HEK293 (cell line): ENCODE measurements around the gene UGT1A7.
"Not testable (repeated sequence)": the region's sequence is repeated elsewhere in the genome, so short reads cannot be mapped to it uniquely, and the experiment has no call there.

Source experiments
- CTCF ChIA-PET: fragments of 350-600 bp; formaldehyde crosslinking; extraction: SDS; loops from one replicate; lab custom pipeline; 2021; ENCODE audit warnings: antibody characterized with exemption; lab: Yijun Ruan, JAX
- POLR2A ChIA-PET: fragments of 300-600 bp; formaldehyde crosslinking; extraction: SDS; loops from one replicate; lab custom pipeline; 2020; ENCODE audit warnings: antibody characterized with exemption, inconsistent platforms; lab: Yijun Ruan, JAX
- H3K27ac ChIP-seq: fragments of 200-500 bp; sonication (Bioruptor generic); 2 replicates; pipeline ENCODE4 v1.5.1; 2014; ENCODE audit warnings: low read depth, low read length, control low read depth, inconsistent platforms; ENCODE audit errors: extremely low read depth
- H3K36me3 ChIP-seq, 2 experiments: fragments of 200-500 bp in 1 of 2; sonication (Bioruptor generic) in 1 of 2; 1 replicate in 1 of 2; 2 replicates in 1 of 2; pipeline ENCODE4 v1.5.1; 2014 to 2017; ENCODE audit warnings: inconsistent platforms in 2 of 2, low read length in 2 of 2; ENCODE audit not compliant: control insufficient read depth in 2 of 2, insufficient read depth in 1 of 2
- H3K4me1 ChIP-seq: fragments of 200-500 bp; sonication (Bioruptor generic); 2 replicates; pipeline ENCODE4 v1.5.1; 2014; ENCODE audit warnings: mild to moderate bottlenecking, low read length, inconsistent platforms; ENCODE audit not compliant: control insufficient read depth, insufficient read depth
- H3K4me3 ChIP-seq: 2 replicates; pipeline ENCODE4 v1.5.1; 2011; ENCODE audit warnings: low read depth, mild to moderate bottlenecking, control low read depth, low read length, moderate library complexity
- H3K9me3 ChIP-seq: fragments of 200-500 bp; sonication (Bioruptor generic); 2 replicates; pipeline ENCODE4 v1.5.1; 2014; ENCODE audit warnings: low read depth, low read length, inconsistent platforms; ENCODE audit not compliant: control insufficient read depth, insufficient read depth
- BCL11B ChIP-seq: fragments of 450-650 bp; formaldehyde crosslinking; IDR thresholded peaks from 2 replicates; pipeline ENCODE4 v1.5.1; 2016; ENCODE audit warnings: low read depth, missing biosample characterization, missing genetic modification characterization
- CTCF ChIP-seq: fragments of 450-650 bp; formaldehyde crosslinking; IDR thresholded peaks from 2 replicates; pipeline ENCODE4 v1.5.1; 2016; ENCODE audit warnings: missing biosample characterization, missing genetic modification characterization
- GFI1B ChIP-seq: fragments of 450-650 bp; formaldehyde crosslinking; IDR thresholded peaks from 2 replicates; pipeline ENCODE4 v1.5.1; 2016; ENCODE audit warnings: missing biosample characterization, missing genetic modification characterization
- GLI2 ChIP-seq: fragments of 450-650 bp; formaldehyde crosslinking; IDR thresholded peaks from 2 replicates; pipeline ENCODE4; 2017; ENCODE audit warnings: missing biosample characterization, missing genetic modification characterization, low read depth, borderline replicate concordance
- RBAK ChIP-seq: fragments of 450-650 bp; formaldehyde crosslinking; IDR thresholded peaks from 2 replicates; pipeline ENCODE4 v1.5.1; 2016; ENCODE audit warnings: missing biosample characterization, missing genetic modification characterization
- ZBTB7A ChIP-seq: fragments of 450-650 bp; formaldehyde crosslinking; IDR thresholded peaks from 2 replicates; pipeline ENCODE4 v1.5.1; 2016; ENCODE audit warnings: low read depth, missing biosample characterization, missing genetic modification characterization
- ZFP41 ChIP-seq: fragments of 450-650 bp; formaldehyde crosslinking; IDR thresholded peaks from 2 replicates; pipeline ENCODE4 v1.5.1; 2016; ENCODE audit warnings: missing biosample characterization, missing genetic modification characterization, borderline replicate concordance
- ZNF155 ChIP-seq: fragments of 450-650 bp; formaldehyde crosslinking; IDR thresholded peaks from 2 replicates; pipeline ENCODE4 v1.5.1; 2016; ENCODE audit warnings: missing biosample characterization, missing genetic modification characterization
- ZNF23 ChIP-seq: fragments of 450-650 bp; formaldehyde crosslinking; IDR thresholded peaks from 2 replicates; pipeline ENCODE4 v1.5.1; 2016; ENCODE audit warnings: missing biosample characterization, missing genetic modification characterization, borderline replicate concordance
- ZNF404 ChIP-seq: fragments of 450-650 bp; formaldehyde crosslinking; IDR thresholded peaks from 2 replicates; pipeline ENCODE4 v1.5.1; 2017; ENCODE audit warnings: missing biosample characterization, missing genetic modification characterization
- ZNF521 ChIP-seq: fragments of 450-650 bp; formaldehyde crosslinking; IDR thresholded peaks from 2 replicates; pipeline ENCODE4 v1.5.1; 2017; ENCODE audit warnings: missing biosample characterization, mild to moderate bottlenecking, missing genetic modification characterization
- ZNF624 ChIP-seq: fragments of 450-650 bp; formaldehyde crosslinking; IDR thresholded peaks from 2 replicates; pipeline ENCODE4 v1.5.1; 2017; ENCODE audit warnings: missing biosample characterization, missing genetic modification characterization
- TF ChIP-seq, protein P1 (sequence below): fragments of 450-650 bp; formaldehyde crosslinking; IDR thresholded peaks from 2 replicates; pipeline ENCODE4; 2016; ENCODE audit warnings: missing biosample characterization, missing genetic modification characterization
- TF ChIP-seq, protein P2 (sequence below): fragments of 450-650 bp; formaldehyde crosslinking; IDR thresholded peaks from 2 replicates; pipeline ENCODE4 v1.5.1; 2016; ENCODE audit warnings: missing biosample characterization, missing genetic modification characterization, borderline replicate concordance

Gene UGT1A7

GRCh38 chr2:233743464-233744259 is 62.0 kb downstream of the UGT1A7 start (continued):
- TF ChIP-seq CTCF (tag by site-specific recombination) (no peak), GLI2 (tag by site-specific recombination) (no peak), ZFP41 (tag by site-specific recombination) (no peak), BCL11B (tag by site-specific recombination) (no peak), RBAK (tag by site-specific recombination) (no peak), ZBTB7A (tag by site-specific recombination) (no peak), ZNF404 (no peak), ZNF23 (no peak)
- TF ChIP-seq, protein P1, sequence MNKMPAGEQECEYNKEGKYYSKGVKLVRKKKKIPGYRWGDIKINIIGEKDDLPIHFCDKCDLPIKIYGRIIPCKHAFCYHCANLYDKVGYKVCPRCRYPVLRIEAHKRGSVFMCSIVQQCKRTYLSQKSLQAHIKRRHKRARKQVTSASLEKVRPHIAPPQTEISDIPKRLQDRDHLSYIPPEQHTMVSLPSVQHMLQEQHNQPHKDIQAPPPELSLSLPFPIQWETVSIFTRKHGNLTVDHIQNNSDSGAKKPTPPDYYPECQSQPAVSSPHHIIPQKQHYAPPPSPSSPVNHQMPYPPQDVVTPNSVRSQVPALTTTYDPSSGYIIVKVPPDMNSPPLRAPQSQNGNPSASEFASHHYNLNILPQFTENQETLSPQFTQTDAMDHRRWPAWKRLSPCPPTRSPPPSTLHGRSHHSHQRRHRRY (tag by site-specific recombination): no peak

DNA sequence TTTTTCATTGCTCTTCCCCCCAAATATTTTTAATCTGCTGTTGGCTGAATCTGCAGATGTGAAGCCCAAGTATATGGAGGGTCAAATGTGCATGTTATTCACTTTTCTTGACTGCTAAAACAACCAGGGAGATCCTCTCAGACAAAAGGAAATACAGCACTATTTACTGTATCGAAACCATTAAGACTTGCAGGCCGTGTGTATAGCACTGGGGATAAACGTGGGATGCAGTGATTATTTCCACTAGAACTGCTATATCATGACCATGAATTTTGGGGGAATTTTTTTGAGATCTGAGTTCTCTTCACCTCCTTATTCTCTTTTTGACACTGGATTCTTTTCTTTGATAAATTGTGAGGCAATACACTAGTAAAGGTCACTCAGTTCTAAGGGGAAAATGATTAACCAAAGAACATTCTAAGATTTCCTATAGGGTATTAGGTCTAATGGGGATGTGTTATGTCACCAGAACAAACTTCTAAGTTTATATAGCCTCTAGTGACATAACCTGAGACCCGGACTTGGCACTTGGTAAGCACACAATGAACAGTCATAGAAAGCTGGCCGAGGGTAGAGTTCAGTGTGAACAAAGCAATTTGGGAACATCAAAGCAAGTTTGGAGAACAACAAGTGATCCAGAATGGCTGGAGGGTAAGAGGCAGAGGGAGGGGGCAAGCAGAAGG is 63.5 kb downstream of the UGT1A7 start:
- Histone ChIP-seq H3K4me3 (no peak overlapping the region), H3K4me1 (no peaks in the 10 kb centered on the region)
- TF ChIP-seq ZNF155 (no peak), GFI1B (no peak), ZNF521 (tag by site-specific recombination) (no peak), ZNF624 (tag by site-specific recombination) (no peak)
- TF ChIP-seq, protein P2, sequence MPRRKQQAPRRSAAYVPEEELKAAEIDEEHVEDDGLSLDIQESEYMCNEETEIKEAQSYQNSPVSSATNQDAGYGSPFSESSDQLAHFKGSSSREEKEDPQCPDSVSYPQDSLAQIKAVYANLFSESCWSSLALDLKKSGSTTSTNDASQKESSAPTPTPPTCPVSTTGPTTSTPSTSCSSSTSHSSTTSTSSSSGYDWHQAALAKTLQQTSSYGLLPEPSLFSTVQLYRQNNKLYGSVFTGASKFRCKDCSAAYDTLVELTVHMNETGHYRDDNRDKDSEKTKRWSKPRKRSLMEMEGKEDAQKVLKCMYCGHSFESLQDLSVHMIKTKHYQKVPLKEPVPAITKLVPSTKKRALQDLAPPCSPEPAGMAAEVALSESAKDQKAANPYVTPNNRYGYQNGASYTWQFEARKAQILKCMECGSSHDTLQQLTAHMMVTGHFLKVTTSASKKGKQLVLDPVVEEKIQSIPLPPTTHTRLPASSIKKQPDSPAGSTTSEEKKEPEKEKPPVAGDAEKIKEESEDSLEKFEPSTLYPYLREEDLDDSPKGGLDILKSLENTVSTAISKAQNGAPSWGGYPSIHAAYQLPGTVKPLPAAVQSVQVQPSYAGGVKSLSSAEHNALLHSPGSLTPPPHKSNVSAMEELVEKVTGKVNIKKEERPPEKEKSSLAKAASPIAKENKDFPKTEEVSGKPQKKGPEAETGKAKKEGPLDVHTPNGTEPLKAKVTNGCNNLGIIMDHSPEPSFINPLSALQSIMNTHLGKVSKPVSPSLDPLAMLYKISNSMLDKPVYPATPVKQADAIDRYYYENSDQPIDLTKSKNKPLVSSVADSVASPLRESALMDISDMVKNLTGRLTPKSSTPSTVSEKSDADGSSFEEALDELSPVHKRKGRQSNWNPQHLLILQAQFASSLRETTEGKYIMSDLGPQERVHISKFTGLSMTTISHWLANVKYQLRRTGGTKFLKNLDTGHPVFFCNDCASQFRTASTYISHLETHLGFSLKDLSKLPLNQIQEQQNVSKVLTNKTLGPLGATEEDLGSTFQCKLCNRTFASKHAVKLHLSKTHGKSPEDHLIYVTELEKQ (tag by site-specific recombination): no peak
- TF ChIP-seq, all 188 proteins: peak for 0
- ChIA-PET CTCF (no interaction called here), POLR2A (no interaction called here)
- H3K27ac ChIP-seq: no peak overlapping the region
- H3K9me3 ChIP-seq: no peaks in the 10 kb centered on the region
- H3K36me3 ChIP-seq: no peaks in the 10 kb centered on the region

- POLR2A ChIA-PET, H3K9me3 ChIP-seq, CTCF ChIA-PET: not testable (repeated sequence)
Measured at GRCh38 chr2:233745838-233746237, 64.1 kb downstream of the UGT1A7 start.

More at GRCh38 chr2:233745838-233746237, 64.1 kb downstream of the UGT1A7 start:
- not testable (repeated sequence) for H3K4me1 ChIP-seq, H3K36me3 ChIP-seq, H3K27ac ChIP-seq, H3K4me3 ChIP-seq
